Endothelial cell of umbilical vein (primary cell): ENCODE measurements around the gene LRP11. TPM values are rescaled to one million over a fixed set of nuclear protein-coding genes. Genes with fewer than 3 reads are reported as not detected.

ENCODE experiments used
- BruUV-seq: library from RNA; stranded (reverse); fragments of 400-500 nt; replicated peaks from 2 replicates; lab custom pipeline; 2021; lab: Mats Ljungman, UMichigan
- CTCF ChIA-PET: fragments of 300-600, 350-600 bp; sonication (Branson Sonifier 250); formaldehyde crosslinking; loops from one replicate; lab custom pipeline; 2021; ENCODE audit warnings: antibody characterized with exemption, inconsistent platforms; lab: Charles Lee
- POLR2A ChIA-PET: fragments of 300-600, 350-600 bp; sonication (Branson Sonifier 250); formaldehyde crosslinking; loops from one replicate; lab custom pipeline; 2021; ENCODE audit warnings: antibody characterized with exemption, inconsistent platforms; lab: Charles Lee
- DNase-seq: peaks from one replicate; pipeline ENCODE4 v3.0.0-alpha.2; 2011; ENCODE audit warnings: low read depth, low spot score
- FAIRE-seq: peaks from 2 replicates; lab custom pipeline; 2011; peaks lifted over from hg19 to GRCh38; lab: Jason Lieb, UNC
- H2AFZ ChIP-seq: 2 replicates; pipeline ENCODE4 v1.6.0; 2012; ENCODE audit warnings: low read depth, low read length, control low read depth, inconsistent platforms
- H3K27ac ChIP-seq: 2 replicates; pipeline ENCODE4 v1.5.1; 2011; ENCODE audit warnings: low read depth, mild to moderate bottlenecking, control low read depth, low read length, moderate library complexity; ENCODE audit not compliant: insufficient read depth
- H3K27me3 ChIP-seq, 2 experiments: 2 replicates each; pipeline versions ENCODE4 v1.6.0 to v1.6.1; 2011; ENCODE audit warnings: low read length in 2 of 2, mixed read lengths in 1 of 2; ENCODE audit not compliant: control insufficient read depth in 2 of 2, insufficient read depth in 2 of 2
- H3K36me3 ChIP-seq, 2 experiments: 2 replicates in 1 of 2; 3 replicates in 1 of 2; pipeline ENCODE4 v1.5.1; 2011; ENCODE audit warnings: low read length in 2 of 2, mild to moderate bottlenecking in 1 of 2, moderate library complexity in 1 of 2; ENCODE audit not compliant: control insufficient read depth in 2 of 2, insufficient read depth in 2 of 2; ENCODE audit errors: extremely low read depth in 1 of 2
- H3K4me1 ChIP-seq: 3 replicates; pipeline ENCODE4 v1.5.1; 2011; ENCODE audit warnings: mild to moderate bottlenecking, low read length; ENCODE audit not compliant: control insufficient read depth, insufficient read depth; ENCODE audit errors: extremely low read depth
- H3K4me2 ChIP-seq: 2 replicates; pipeline ENCODE4 v1.6.1; 2011; ENCODE audit warnings: low read length, control low read depth, mixed read lengths; ENCODE audit not compliant: insufficient read depth
- H3K4me3 ChIP-seq, 3 experiments: fragments of 200-600 bp in 1 of 3; sonication (generic), shearing (Covaris generic) in 1 of 3; replicated peaks in 1 of 3; 2 replicates each; pipeline ENCODE4 v1.5.1; 2011 to 2016; ENCODE audit warnings: control low read depth in 3 of 3, low read length in 3 of 3, mild to moderate bottlenecking in 2 of 3, inconsistent platforms in 1 of 3, low read depth in 1 of 3, moderate library complexity in 1 of 3; ENCODE audit not compliant: insufficient read depth in 1 of 3
- H3K79me2 ChIP-seq: 2 replicates; pipeline ENCODE4 v1.6.0; 2012; ENCODE audit warnings: low read length, inconsistent platforms; ENCODE audit not compliant: control insufficient read depth, insufficient read depth
- H3K9ac ChIP-seq: replicated peaks from 2 replicates; pipeline ENCODE3; 2011; ENCODE audit warnings: low read length, control low read depth; ENCODE audit not compliant: insufficient read depth; ENCODE audit errors: extremely low read depth
- H3K9me1 ChIP-seq: replicated peaks from 3 replicates; pipeline ENCODE4 v1.6.0; 2011; ENCODE audit warnings: mild to moderate bottlenecking, low read length; ENCODE audit not compliant: control insufficient read depth, insufficient read depth; ENCODE audit errors: extremely low read depth
- H3K9me3 ChIP-seq: replicated peaks from 2 replicates; pipeline ENCODE4 v1.5.1; 2012; ENCODE audit warnings: low read length, inconsistent platforms; ENCODE audit not compliant: control insufficient read depth, insufficient read depth
- H4K20me1 ChIP-seq: replicated peaks from 2 replicates; pipeline ENCODE3; 2011; ENCODE audit warnings: mild to moderate bottlenecking, low read length; ENCODE audit not compliant: control insufficient read depth, insufficient read depth; ENCODE audit errors: extremely low read depth
- EZH2 ChIP-seq: IDR thresholded peaks from 2 replicates; pipeline ENCODE4 v1.6.1; 2012; ENCODE audit warnings: borderline replicate concordance, low read depth, mild to moderate bottlenecking, moderate library complexity, low read length, inconsistent platforms; ENCODE audit not compliant: severe bottlenecking
- FOS ChIP-seq: IDR thresholded peaks from 2 replicates; pipeline ENCODE4 v1.6.1; 2011; ENCODE audit warnings: mild to moderate bottlenecking, low read length, moderate library complexity, borderline replicate concordance; ENCODE audit not compliant: insufficient read depth
- GATA2 ChIP-seq: IDR thresholded peaks from 2 replicates; pipeline ENCODE4 v1.7.0; 2011; ENCODE audit warnings: low read depth, mild to moderate bottlenecking, moderate library complexity, mixed read lengths, low read length; ENCODE audit not compliant: insufficient read length, insufficient read depth
- JUN ChIP-seq: IDR thresholded peaks from 2 replicates; pipeline ENCODE4 v1.6.1; 2011; ENCODE audit warnings: borderline replicate concordance, low read depth; ENCODE audit not compliant: insufficient read length, insufficient read depth
- MYC ChIP-seq: IDR thresholded peaks from one replicate; pipeline ENCODE4 v1.6.1; 2011; ENCODE audit warnings: mild to moderate bottlenecking, low read depth, low read length
- POLR2A ChIP-seq: IDR thresholded peaks from 2 replicates; pipeline ENCODE4 v1.6.1; 2012; ENCODE audit warnings: low read depth, mild to moderate bottlenecking, control low read depth, low read length
- POLR2AphosphoS5 ChIP-seq: IDR thresholded peaks from 2 replicates; pipeline ENCODE4 v1.6.1; 2012; ENCODE audit warnings: low read depth, mild to moderate bottlenecking, control low read depth, low read length, moderate library complexity; ENCODE audit not compliant: insufficient read depth
- dilution Hi-C: fragments of 300-500 bp; cut with MboI; formaldehyde crosslinking; loops from one replicate; pipeline ENCODE4 v1.15.0; 2019; ENCODE audit warnings: low sequenced_read_pairs; ENCODE audit not compliant: extremely low pct_ligation_motif_present
- intact Hi-C: fragments of 100-400 bp; cut with micrococcal nuclease; formaldehyde crosslinking; loops from one replicate; pipeline ENCODE4 v1.10.0; 2022
- polyA plus RNA-seq, 4 experiments: library from polyadenylated mRNA; depleted of rRNA in 3 of 4; stranded (reverse) in 3 of 4; unstranded in 1 of 4; fragments of >200 nt; gene quantifications; 2 replicates each; pipeline versions ENCODE4 v1.2.1 to v1.2.3, GENCODE V29; 2011 to 2012; ENCODE audit warnings: missing spikeins in 1 of 4
- total RNA-seq: library from RNA; stranded (reverse); gene quantifications from 2 replicates; pipeline ENCODE4 v1.2.3, GENCODE V29; 2021
- TF ChIP-seq, protein P1 (sequence below), 2 donors: IDR thresholded peaks; 1 replicate in 1 of 2; 2 replicates in 1 of 2; pipeline ENCODE4 v1.5.1; 2011; ENCODE audit warnings: low read length in 2 of 2, mild to moderate bottlenecking in 2 of 2, moderate library complexity in 2 of 2, control low read depth in 1 of 2, inconsistent platforms in 1 of 2, low read depth in 1 of 2; ENCODE audit not compliant: insufficient read depth in 1 of 2; ENCODE audit errors: extremely low read depth in 1 of 2
- TF ChIP-seq, protein P2 (sequence below): IDR thresholded peaks from 2 replicates; pipeline ENCODE4 v1.6.1; 2011; ENCODE audit not compliant: insufficient read depth, insufficient read length

LRP11 gene
- total and polyA plus RNA-seq, 2 donors (not counting 3 experiments of a cell fraction or from before 2014, with no cell fraction given), result 23.1 to 59.1 TPM

DNA sequence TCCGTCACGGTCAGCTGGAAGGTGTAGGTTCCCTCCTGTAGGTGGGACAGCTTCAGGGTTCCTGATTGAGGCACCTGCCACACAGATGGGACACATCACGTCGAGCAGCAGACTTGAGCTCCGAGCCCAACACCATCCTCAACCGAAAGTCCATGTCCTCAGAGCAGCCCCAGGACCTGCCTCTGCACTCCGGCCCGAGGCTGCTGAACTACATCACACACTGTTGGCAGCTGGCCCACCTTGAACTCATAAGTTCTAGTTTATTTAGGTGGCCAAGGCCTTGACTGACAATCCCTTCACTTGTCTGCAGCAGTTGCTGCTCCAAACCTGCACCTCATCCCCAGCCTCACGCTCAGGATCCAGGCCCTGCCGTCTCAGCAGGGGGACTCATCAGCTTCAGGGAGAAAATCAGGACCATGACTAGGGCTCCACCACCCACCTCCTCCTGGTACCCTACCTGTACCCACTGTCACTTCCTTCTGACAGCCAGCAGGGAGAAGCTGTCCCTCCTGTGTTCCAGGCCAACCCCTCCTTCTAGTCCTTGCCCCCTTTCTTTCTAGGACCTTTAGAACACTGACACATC is 21.0 kb downstream of the LRP11 start:
- ChIA-PET CTCF (interaction anchor here (1.0 kb wide), 1 partner anchor 173 kb away, joined by 3 read pairs; no protein-coding TSS in a partner anchor), POLR2A (interaction anchor here (0.6 kb wide), 1 partner anchor 16 kb away, joined by 3 read pairs; no protein-coding TSS in a partner anchor)
- dilution Hi-C loops (no loop called here), intact Hi-C loops (no loop called here)
- FAIRE-seq (no peak), DNase-seq (no peak)
- TF ChIP-seq POLR2AphosphoS5, result no peak
- no peak for TF ChIP-seq JUN
- no peak for TF ChIP-seq POLR2A
- no peak for TF ChIP-seq FOS
- TF ChIP-seq, protein P1, sequence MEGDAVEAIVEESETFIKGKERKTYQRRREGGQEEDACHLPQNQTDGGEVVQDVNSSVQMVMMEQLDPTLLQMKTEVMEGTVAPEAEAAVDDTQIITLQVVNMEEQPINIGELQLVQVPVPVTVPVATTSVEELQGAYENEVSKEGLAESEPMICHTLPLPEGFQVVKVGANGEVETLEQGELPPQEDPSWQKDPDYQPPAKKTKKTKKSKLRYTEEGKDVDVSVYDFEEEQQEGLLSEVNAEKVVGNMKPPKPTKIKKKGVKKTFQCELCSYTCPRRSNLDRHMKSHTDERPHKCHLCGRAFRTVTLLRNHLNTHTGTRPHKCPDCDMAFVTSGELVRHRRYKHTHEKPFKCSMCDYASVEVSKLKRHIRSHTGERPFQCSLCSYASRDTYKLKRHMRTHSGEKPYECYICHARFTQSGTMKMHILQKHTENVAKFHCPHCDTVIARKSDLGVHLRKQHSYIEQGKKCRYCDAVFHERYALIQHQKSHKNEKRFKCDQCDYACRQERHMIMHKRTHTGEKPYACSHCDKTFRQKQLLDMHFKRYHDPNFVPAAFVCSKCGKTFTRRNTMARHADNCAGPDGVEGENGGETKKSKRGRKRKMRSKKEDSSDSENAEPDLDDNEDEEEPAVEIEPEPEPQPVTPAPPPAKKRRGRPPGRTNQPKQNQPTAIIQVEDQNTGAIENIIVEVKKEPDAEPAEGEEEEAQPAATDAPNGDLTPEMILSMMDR (IDR thresholded peaks at IDR 0.05; ENCODE audit: extremely low read depth in 1 of 2, insufficient read depth in 1 of 2, low read depth in 1 of 2, low read length in 2 of 2), result no peak
- no peak for TF ChIP-seq MYC
- no peak for TF ChIP-seq EZH2
- TF ChIP-seq, protein P2, sequence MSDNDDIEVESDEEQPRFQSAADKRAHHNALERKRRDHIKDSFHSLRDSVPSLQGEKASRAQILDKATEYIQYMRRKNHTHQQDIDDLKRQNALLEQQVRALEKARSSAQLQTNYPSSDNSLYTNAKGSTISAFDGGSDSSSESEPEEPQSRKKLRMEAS, result no peak
- TF ChIP-seq GATA2, result no peak
- Histone ChIP-seq H3K27me3 (no peaks in the 10 kb centered on the region), H3K79me2 (no peaks in the 10 kb centered on the region), H3K4me3 (no peak overlapping the region), H3K9me3 (no peaks in the 10 kb centered on the region), H3K4me1 (peaks cover 15% of the 10 kb centered on the region), H2AFZ (no peak overlapping the region), H3K4me2 (no peak overlapping the region), H4K20me1 (no peaks in the 10 kb centered on the region), H3K27ac (no peak overlapping the region), H3K36me3 (peaks cover 0 to 3% of the 10 kb centered on the region in 2 experiments), H3K9me1 (no peaks in the 10 kb centered on the region), H3K9ac (no peak overlapping the region)
- BruUV-seq, result no TSS peak
